Chondrocyte (in vitro differentiated cells): ENCODE data around the gene PDZRN4. TPM values are rescaled to one million over a fixed set of nuclear protein-coding genes. Genes with fewer than 3 reads are reported as not detected.

Experiments used
- DNase-seq: peaks from one replicate; pipeline ENCODE4 v3.0.0; 2021; ENCODE audit warnings: mixed read lengths, low spot score
- H3K27ac Mint-ChIP-seq: one replicate; pipeline ENCODE4 v1.8.0; 2021; ENCODE audit warnings: mild to moderate bottlenecking, moderate library complexity, mixed read lengths; ENCODE audit not compliant: unreplicated experiment
- H3K27me3 Mint-ChIP-seq: 2 replicates; pipeline ENCODE4 v1.8.0; 2021; ENCODE audit warnings: low read depth, mixed read lengths
- H3K36me3 Mint-ChIP-seq: 2 replicates; pipeline ENCODE4 v1.8.0; 2021; ENCODE audit warnings: low read depth, mixed read lengths
- H3K4me1 Mint-ChIP-seq: 2 replicates; pipeline ENCODE4 v1.8.0; 2021; ENCODE audit warnings: low read depth, mild to moderate bottlenecking, mixed read lengths
- H3K4me3 Mint-ChIP-seq: one replicate; pipeline ENCODE4 v1.8.0; 2021; ENCODE audit warnings: mild to moderate bottlenecking, moderate library complexity, mixed read lengths; ENCODE audit not compliant: unreplicated experiment
- H3K9me3 Mint-ChIP-seq: 2 replicates; pipeline ENCODE4 v1.8.0; 2021; ENCODE audit warnings: low read depth, mixed read lengths
- total RNA-seq: library from RNA; stranded (reverse); gene quantifications from 3 replicates; pipeline ENCODE4 v1.2.1, GENCODE V29; 2021
- TF ChIP-seq, protein P1 (sequence below): fragments of 200-600 bp; sonication (generic); IDR thresholded peaks from 2 replicates; pipeline ENCODE4 v1.5.0; 2021; ENCODE audit warnings: antibody characterized with exemption, mild to moderate bottlenecking, moderate library complexity

PDZRN4 gene
- total RNA-seq, 1 donor from 2014 or later = 0.25 TPM

DNA sequence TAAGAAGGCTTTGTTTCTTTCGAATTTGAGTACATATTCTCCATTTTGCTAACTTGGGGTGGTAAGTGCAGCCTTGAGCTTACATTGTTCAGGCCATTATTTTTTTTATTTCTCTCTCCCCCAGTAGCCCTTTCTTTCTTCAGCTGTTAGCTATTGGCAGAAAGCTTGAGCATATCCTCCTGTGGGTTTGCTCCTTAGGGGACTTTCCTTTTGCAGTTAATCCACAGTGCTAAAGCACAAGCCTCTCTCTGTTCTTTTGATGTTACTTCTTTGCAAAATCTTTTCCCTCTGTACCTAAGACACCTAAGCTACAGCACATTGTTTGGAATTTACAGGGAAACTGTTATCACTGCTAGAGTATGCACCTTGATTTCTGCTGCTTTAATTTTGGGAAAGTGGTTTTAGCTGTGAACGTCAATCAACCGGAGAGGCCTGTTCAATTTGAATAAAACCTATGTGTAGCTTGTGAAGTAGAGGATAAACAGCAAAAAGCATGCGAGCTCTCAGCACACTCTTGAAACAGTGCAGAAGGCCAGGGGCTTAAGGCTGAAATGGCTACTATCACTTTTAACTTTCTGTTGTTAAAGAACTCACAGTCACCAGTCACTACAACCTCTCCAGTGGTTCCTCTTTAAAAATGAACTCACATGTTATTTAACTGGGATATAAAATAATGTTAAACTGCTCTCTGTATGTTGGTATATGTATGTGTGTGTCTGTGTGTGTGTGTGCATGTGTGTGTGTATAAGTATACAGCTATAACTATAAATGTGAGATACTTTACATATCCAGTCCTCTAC is 139.2 kb downstream of the PDZRN4 start:
- Mint-ChIP-seq H3K9me3 (no peaks in the 10 kb centered on the region), H3K4me3 (no peak overlapping the region), H3K4me1 (no peaks in the 10 kb centered on the region), H3K27me3 (peaks cover 3% of the 10 kb centered on the region), H3K27ac (no peak overlapping the region), H3K36me3 (no peaks in the 10 kb centered on the region)
- TF ChIP-seq, protein P1, sequence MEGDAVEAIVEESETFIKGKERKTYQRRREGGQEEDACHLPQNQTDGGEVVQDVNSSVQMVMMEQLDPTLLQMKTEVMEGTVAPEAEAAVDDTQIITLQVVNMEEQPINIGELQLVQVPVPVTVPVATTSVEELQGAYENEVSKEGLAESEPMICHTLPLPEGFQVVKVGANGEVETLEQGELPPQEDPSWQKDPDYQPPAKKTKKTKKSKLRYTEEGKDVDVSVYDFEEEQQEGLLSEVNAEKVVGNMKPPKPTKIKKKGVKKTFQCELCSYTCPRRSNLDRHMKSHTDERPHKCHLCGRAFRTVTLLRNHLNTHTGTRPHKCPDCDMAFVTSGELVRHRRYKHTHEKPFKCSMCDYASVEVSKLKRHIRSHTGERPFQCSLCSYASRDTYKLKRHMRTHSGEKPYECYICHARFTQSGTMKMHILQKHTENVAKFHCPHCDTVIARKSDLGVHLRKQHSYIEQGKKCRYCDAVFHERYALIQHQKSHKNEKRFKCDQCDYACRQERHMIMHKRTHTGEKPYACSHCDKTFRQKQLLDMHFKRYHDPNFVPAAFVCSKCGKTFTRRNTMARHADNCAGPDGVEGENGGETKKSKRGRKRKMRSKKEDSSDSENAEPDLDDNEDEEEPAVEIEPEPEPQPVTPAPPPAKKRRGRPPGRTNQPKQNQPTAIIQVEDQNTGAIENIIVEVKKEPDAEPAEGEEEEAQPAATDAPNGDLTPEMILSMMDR = no peak
- no peak for DNase-seq

DNA sequence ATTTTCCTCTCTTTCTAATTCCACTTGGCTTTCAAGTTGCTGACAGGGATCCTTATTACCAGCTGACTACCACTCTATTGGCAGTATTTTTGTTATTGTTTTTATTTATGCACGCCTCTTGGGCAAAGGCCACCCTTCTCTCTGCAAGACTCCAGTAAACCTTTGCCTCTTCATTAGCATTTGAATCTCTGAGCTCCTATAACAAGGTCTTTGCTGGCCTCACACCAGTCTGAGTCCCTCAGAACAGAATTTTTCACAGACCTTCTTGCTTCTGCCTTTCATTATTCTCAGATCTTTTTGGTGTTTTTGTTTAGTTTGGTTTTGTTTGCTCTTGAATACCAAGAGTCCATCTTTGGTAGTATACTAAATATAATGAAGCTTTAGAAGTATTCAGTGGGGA is 145.9 kb downstream of the PDZRN4 start:
- Mint-ChIP-seq H3K4me3 (no peak overlapping the region), H3K27me3 (peaks cover 5% of the 10 kb centered on the region), H3K4me1 (no peaks in the 10 kb centered on the region), H3K36me3 (no peaks in the 10 kb centered on the region), H3K27ac (no peak overlapping the region), H3K9me3 (peaks cover 2% of the 10 kb centered on the region)
- TF ChIP-seq, protein P1 = no peak
- no peak for DNase-seq

DNA sequence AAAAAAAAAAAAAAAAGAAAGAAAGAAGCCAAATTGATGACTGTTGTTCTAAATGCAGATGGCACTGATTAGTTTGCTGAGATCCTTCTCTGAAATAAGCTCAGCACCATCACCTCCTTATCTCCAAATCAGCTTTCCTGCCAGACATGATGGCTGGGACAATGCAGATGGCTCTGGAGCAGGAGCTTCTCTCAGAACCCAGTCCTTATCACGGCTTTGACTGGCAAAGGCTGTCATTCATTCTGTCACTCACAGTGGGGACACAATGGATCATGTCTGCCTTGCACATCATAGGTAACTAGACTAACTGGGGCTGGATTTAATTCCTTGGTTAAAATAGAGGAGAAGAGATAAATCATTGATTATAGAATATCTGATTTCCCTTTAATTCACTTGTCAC is 146.3 kb downstream of the PDZRN4 start:
- Mint-ChIP-seq H3K36me3 (no peaks in the 10 kb centered on the region), H3K27ac (no peak overlapping the region), H3K4me1 (no peaks in the 10 kb centered on the region), H3K4me3 (no peak overlapping the region), H3K9me3 (peaks cover 2% of the 10 kb centered on the region), H3K27me3 (peaks cover 5% of the 10 kb centered on the region)
- DNase-seq = no peak
- TF ChIP-seq, protein P1 = no peak

DNA sequence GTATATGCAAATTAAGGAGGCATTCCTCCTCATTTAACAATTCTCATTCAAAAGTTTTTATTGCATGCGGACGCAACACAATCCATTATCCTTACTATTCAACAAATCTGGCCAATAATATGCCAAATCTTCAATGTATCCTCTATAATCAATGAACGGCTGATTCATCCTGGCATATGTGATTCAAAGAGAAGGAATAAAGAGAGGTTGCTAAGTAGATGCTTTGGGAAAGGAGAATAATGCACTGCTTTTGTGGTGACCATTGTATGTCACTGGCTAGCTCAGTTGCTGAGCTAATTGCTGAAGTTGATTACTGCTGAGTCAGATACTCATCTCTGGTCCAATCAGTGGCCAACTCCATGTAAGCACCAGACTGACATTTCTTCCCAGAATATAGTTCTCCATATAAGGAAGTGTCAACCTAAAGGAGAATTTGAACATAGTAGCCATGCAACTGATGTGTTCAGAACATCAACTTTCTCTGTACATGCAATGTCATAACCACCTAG is 148.0 kb downstream of the PDZRN4 start:
- TF ChIP-seq, protein P1 = no peak
- DNase-seq = no peak
- peaks cover 6% of the 10 kb centered on the region for H3K9me3 Mint-ChIP-seq
- no peaks in the 10 kb centered on the region for H3K36me3 Mint-ChIP-seq
- H3K4me1 Mint-ChIP-seq = no peaks in the 10 kb centered on the region
- H3K27ac Mint-ChIP-seq = no peak overlapping the region
- H3K4me3 Mint-ChIP-seq = no peak overlapping the region
- peaks cover 5% of the 10 kb centered on the region for H3K27me3 Mint-ChIP-seq

DNA sequence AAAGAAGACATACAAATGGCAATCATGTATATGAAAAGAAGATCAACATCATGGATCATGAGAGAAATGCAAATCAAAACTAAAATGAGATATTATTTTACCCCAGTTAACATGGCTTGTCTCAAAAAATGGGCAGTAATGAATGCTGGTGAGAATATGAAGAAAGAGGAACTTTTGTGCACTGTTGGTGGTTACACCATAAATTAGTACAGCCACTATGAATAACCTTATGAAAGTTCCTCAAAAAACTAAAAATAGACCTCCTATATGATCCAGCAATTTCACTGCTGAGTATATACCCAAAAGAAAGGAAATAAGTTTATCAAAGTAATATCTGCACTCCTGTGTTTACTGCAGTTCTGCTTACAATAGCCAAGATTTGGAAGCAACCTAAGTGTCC is 151.7 kb downstream of the PDZRN4 start:
- no peak for DNase-seq
- Mint-ChIP-seq H3K4me1 (no peaks in the 10 kb centered on the region), H3K27me3 (no peaks in the 10 kb centered on the region), H3K4me3 (no peak overlapping the region), H3K27ac (no peak overlapping the region), H3K36me3 (no peaks in the 10 kb centered on the region), H3K9me3 (peaks cover 20% of the 10 kb centered on the region)
- TF ChIP-seq, protein P1 = no peak
